ENCODE measurements around the gene WDFY1.

Gene WDFY1

GRCh38 chr2:223922308-223922707 is 22.8 kb downstream of the WDFY1 start:
- no peak overlapping the region for H3K4me3 ChIP-seq (ENCODE audit: low read depth, low read length)
- no peak for DNase-seq (ENCODE audit: low read depth)
- TF ChIP-seq POLR2A (IDR thresholded peaks at IDR 0.05; ENCODE audit: extremely low read depth, insufficient read length) (no peak), MYC (IDR thresholded peaks at IDR 0.05; ENCODE audit: low read depth, low read length) (no peak), CTCF (IDR thresholded peaks at IDR 0.05; ENCODE audit: low read depth, low read length) (no peak)
- TF ChIP-seq, protein P1, sequence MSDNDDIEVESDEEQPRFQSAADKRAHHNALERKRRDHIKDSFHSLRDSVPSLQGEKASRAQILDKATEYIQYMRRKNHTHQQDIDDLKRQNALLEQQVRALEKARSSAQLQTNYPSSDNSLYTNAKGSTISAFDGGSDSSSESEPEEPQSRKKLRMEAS (IDR thresholded peaks at IDR 0.05; ENCODE audit: low read depth, low read length): no peak

GRCh38 chr2:223921204-223921603 is 23.9 kb downstream of the WDFY1 start:
- no peak for DNase-seq (ENCODE audit: low read depth)
- TF ChIP-seq, protein P1 (IDR thresholded peaks at IDR 0.05; ENCODE audit: low read depth, low read length): no peak
- no peak for TF ChIP-seq POLR2A (IDR thresholded peaks at IDR 0.05; ENCODE audit: extremely low read depth, insufficient read length)
- TF ChIP-seq MYC (IDR thresholded peaks at IDR 0.05; ENCODE audit: low read depth, low read length): no peak
- no peak for TF ChIP-seq CTCF (IDR thresholded peaks at IDR 0.05; ENCODE audit: low read depth, low read length)
- no peak overlapping the region for H3K4me3 ChIP-seq (ENCODE audit: low read depth, low read length)

DNA sequence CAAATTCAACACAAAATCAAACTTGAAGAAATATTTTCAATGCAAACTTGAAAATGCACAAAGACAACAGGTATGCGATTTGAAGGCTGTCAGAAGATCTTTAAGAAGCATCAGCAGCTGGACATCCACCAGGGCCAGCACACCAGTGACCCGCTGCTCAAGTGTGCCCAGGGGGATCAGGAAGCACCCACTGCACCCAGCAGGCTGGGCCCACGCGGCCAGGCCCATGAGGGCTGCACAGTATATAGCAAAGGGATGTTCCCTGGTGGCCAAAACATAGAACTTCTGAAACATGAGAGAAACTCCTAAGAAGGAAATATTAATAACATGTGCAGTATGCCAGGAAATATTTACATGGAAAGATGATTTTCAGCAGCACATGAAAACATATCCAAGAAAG is 25.0 kb downstream of the WDFY1 start:
- TF ChIP-seq MYC (IDR thresholded peaks at IDR 0.05; ENCODE audit: low read depth, low read length) (no peak), CTCF (IDR thresholded peaks at IDR 0.05; ENCODE audit: low read depth, low read length) (no peak), POLR2A (IDR thresholded peaks at IDR 0.05; ENCODE audit: extremely low read depth, insufficient read length) (no peak)
- TF ChIP-seq, protein P1 (IDR thresholded peaks at IDR 0.05; ENCODE audit: low read depth, low read length): no peak
- no peak overlapping the region for H3K4me3 ChIP-seq (ENCODE audit: low read depth, low read length)
- DNase-seq (ENCODE audit: low read depth): no peak

DNA sequence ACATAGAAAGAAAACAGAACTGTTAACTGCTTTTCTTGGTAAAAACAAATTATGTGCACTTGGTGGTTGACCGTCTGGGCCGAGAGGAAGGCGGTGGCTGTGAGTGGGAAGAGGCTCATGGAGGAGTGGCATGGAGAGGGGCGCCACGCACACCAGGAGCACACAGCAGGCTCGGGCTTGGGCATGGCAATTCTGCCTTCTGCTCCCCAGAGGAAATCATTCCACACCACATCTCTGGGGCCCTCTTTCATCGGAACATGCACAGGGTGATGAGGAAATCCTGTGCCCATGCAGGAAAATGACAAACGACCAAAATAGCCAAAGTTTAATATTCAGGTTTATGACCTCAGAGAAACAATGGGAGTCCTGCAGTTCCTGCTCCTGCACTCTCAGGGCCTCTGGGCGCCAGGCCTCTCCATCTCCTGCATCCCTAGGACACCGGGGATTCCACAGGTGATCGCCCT is 26.4 kb downstream of the WDFY1 start:
- TF ChIP-seq POLR2A (IDR thresholded peaks at IDR 0.05; ENCODE audit: extremely low read depth, insufficient read length) (no peak), MYC (IDR thresholded peaks at IDR 0.05; ENCODE audit: low read depth, low read length) (no peak), CTCF (IDR thresholded peaks at IDR 0.05; ENCODE audit: low read depth, low read length) (no peak)
- TF ChIP-seq, protein P1 (IDR thresholded peaks at IDR 0.05; ENCODE audit: low read depth, low read length): no peak
- H3K4me3 ChIP-seq (ENCODE audit: low read depth, low read length): no peak overlapping the region
- no peak for DNase-seq (ENCODE audit: low read depth)

DNA sequence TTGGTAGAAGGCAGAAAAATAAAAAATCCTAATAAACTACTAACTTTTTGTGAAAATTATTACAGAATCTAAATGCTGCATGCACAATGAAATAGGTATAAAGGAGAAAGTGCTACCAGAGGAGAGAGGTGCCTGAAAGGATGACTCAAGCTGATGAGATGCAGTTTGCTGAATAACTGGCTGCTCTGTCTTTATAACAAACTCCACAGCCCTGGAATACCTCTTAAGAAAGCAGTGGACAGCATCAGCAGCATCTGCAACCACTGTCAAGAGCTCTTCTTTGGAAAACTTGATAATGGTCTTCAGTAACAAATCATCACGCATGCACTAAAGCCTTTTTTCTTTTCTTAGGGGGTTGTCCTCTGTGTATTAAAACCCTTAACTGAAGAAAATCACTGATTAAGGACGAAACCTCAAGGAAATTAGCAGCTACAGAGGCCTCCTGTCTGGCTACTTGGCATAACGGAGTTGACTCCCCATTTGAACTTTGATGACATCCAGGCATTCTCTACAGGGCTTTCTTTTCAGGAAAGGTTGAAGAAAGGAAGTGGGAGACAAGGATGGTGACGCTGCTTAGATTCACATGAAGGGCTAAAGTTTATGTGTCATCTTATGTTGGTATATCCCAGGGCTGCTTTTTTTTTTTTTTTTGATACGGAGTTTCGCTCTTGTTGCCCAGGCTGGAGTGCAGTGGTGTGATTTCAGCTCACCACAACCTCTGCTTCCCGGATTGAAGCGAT is 28.8 kb downstream of the WDFY1 start:
- DNase-seq (ENCODE audit: low read depth): no peak
- no peak for TF ChIP-seq MYC (IDR thresholded peaks at IDR 0.05; ENCODE audit: low read depth, low read length)
- no peak for TF ChIP-seq POLR2A (IDR thresholded peaks at IDR 0.05; ENCODE audit: extremely low read depth, insufficient read length)
- TF ChIP-seq, protein P1 (IDR thresholded peaks at IDR 0.05; ENCODE audit: low read depth, low read length): no peak
- no peak for TF ChIP-seq CTCF (IDR thresholded peaks at IDR 0.05; ENCODE audit: low read depth, low read length)
- no peak overlapping the region for H3K4me3 ChIP-seq (ENCODE audit: low read depth, low read length)

Data from NB4 (cell line).